H1 (cell line): ENCODE data around the gene ALPK3. TPM values are rescaled to one million over a fixed set of nuclear protein-coding genes. Genes with fewer than 3 reads are reported as not detected.

Experiments
- CTCF ChIA-PET: fragments of 300-600 bp; sonication (Branson Sonifier 250); formaldehyde crosslinking; loops from one replicate; lab custom pipeline; 2021; ENCODE audit not compliant: partially characterized antibody; lab: Charles Lee
- POLR2A ChIA-PET: fragments of 300-600 bp; sonication (Branson Sonifier 250); formaldehyde crosslinking; loops from one replicate; lab custom pipeline; 2021; ENCODE audit warnings: inconsistent platforms; ENCODE audit not compliant: partially characterized antibody; lab: Charles Lee
- DNase-seq, 2 experiments: peaks; one replicate each; pipeline versions ENCODE4 v3.0.0 to v3.0.0-alpha.2; 2010 to 2022; ENCODE audit warnings: low spot score in 2 of 2, low read depth in 1 of 2, mixed read lengths in 1 of 2
- FAIRE-seq: peaks from 2 replicates; lab custom pipeline; 2011; peaks lifted over from hg19 to GRCh38; lab: Jason Lieb, UNC
- H2AFZ ChIP-seq: 2 replicates; pipeline ENCODE4 v1.8.1; 2012; ENCODE audit warnings: low read length, inconsistent platforms
- H2AK5ac ChIP-seq: 2 replicates; pipeline ENCODE4 v1.6.1; 2013; ENCODE audit warnings: low read depth, low read length
- H2BK120ac ChIP-seq: replicated peaks from 2 replicates; pipeline ENCODE3; 2013; ENCODE audit warnings: low read depth, low read length, inconsistent platforms
- H2BK12ac ChIP-seq: 2 replicates; pipeline ENCODE4 v1.6.1; 2013; ENCODE audit warnings: low read depth, low read length
- H2BK15ac ChIP-seq: 2 replicates; pipeline ENCODE4 v1.6.1; 2013; ENCODE audit warnings: low read length
- H2BK20ac ChIP-seq: 2 replicates; pipeline ENCODE4 v1.6.1; 2013; ENCODE audit warnings: low read length
- H2BK5ac ChIP-seq: 2 replicates; pipeline ENCODE4 v1.6.1; 2013; ENCODE audit warnings: low read depth, low read length
- H3K14ac ChIP-seq: 2 replicates; pipeline ENCODE4 v1.6.1; 2013; ENCODE audit warnings: inconsistent platforms; ENCODE audit not compliant: insufficient read length
- H3K18ac ChIP-seq: 2 replicates; pipeline ENCODE4 v1.6.1; 2013; ENCODE audit warnings: low read length; ENCODE audit errors: extremely low read depth
- H3K23ac ChIP-seq: 2 replicates; pipeline ENCODE4 v1.6.1; 2013; ENCODE audit warnings: inconsistent platforms; ENCODE audit not compliant: insufficient read length
- H3K23me2 ChIP-seq: 2 replicates; pipeline ENCODE4 v1.6.1; 2013; ENCODE audit warnings: low read depth, low read length
- H3K27ac ChIP-seq: 2 replicates; pipeline ENCODE4 v1.6.1; 2011; ENCODE audit warnings: low read depth, low read length, inconsistent platforms
- H3K27me3 ChIP-seq, 4 experiments: replicated peaks in 1 of 4; 1 replicate in 1 of 4; 2 replicates in 3 of 4; pipeline versions ENCODE4 v1.6.1 to v1.8.1; 2011 to 2013; ENCODE audit warnings: low read length in 3 of 4, mild to moderate bottlenecking in 3 of 4, inconsistent platforms in 2 of 4, mixed read lengths in 2 of 4, moderate library complexity in 1 of 4; ENCODE audit not compliant: control insufficient read depth in 3 of 4, insufficient read depth in 3 of 4; ENCODE audit errors: extremely low read depth in 1 of 4
- H3K36me3 ChIP-seq, 4 experiments: 2 replicates each; pipeline versions ENCODE4 v1.6.1 to v1.8.1; 2011 to 2013; ENCODE audit warnings: mild to moderate bottlenecking in 4 of 4, low read length in 3 of 4, moderate library complexity in 2 of 4, control low read depth in 1 of 4, inconsistent platforms in 1 of 4; ENCODE audit not compliant: insufficient read depth in 4 of 4, control insufficient read depth in 2 of 4
- H3K4ac ChIP-seq: replicated peaks from 2 replicates; pipeline ENCODE3; 2013; ENCODE audit warnings: low read length, low read depth, mixed read lengths, inconsistent platforms; ENCODE audit not compliant: insufficient read length
- H3K4me1 ChIP-seq, 4 experiments: replicated peaks in 1 of 4; 1 replicate in 1 of 4; 2 replicates in 3 of 4; pipeline versions ENCODE4 v1.6.1 to v1.8.1; 2011 to 2013; ENCODE audit warnings: low read length in 3 of 4, inconsistent platforms in 2 of 4, mixed read lengths in 1 of 4; ENCODE audit not compliant: insufficient read depth in 4 of 4, control insufficient read depth in 3 of 4
- H3K4me2 ChIP-seq, 2 experiments: 2 replicates each; pipeline versions ENCODE4 v1.6.1 to v1.8.1; 2011 to 2013; ENCODE audit warnings: low read depth in 2 of 2, low read length in 2 of 2, control low read depth in 1 of 2, inconsistent platforms in 1 of 2, mild to moderate bottlenecking in 1 of 2; ENCODE audit not compliant: insufficient read depth in 1 of 2
- H3K4me3 ChIP-seq, 4 experiments: fragments of 200-600, 300-600 bp in 1 of 4; sonication (generic), shearing (Covaris generic), sonication (Bioruptor Twin) in 1 of 4; 2 replicates each; pipeline versions ENCODE4 v1.5.1 to v1.8.1; 2011 to 2016; ENCODE audit warnings: low read length in 4 of 4, low read depth in 3 of 4, control low read depth in 2 of 4, inconsistent platforms in 2 of 4, mild to moderate bottlenecking in 2 of 4, mixed read lengths in 1 of 4, moderate library complexity in 1 of 4; ENCODE audit not compliant: insufficient read depth in 2 of 4; ENCODE audit errors: extremely low read depth in 1 of 4
- H3K56ac ChIP-seq: replicated peaks from 2 replicates; pipeline ENCODE3; 2013; ENCODE audit warnings: low read depth, mild to moderate bottlenecking, mixed read lengths, low read length, inconsistent platforms; ENCODE audit not compliant: insufficient read length
- H3K79me1 ChIP-seq: 2 replicates; pipeline ENCODE4 v1.6.1; 2013; ENCODE audit warnings: low read depth, low read length, control low read depth
- H3K79me2 ChIP-seq, 2 experiments: 2 replicates each; pipeline versions ENCODE4 v1.6.1 to v1.8.1; 2012 to 2013; ENCODE audit warnings: low read length in 2 of 2, mild to moderate bottlenecking in 2 of 2, inconsistent platforms in 1 of 2; ENCODE audit not compliant: insufficient read depth in 2 of 2, control insufficient read depth in 1 of 2
- H3K9ac ChIP-seq, 4 experiments: replicated peaks in 1 of 4; 1 replicate in 1 of 4; 2 replicates in 3 of 4; pipeline versions ENCODE4 v1.6.1 to v1.8.1; 2011 to 2013; ENCODE audit warnings: low read depth in 3 of 4, low read length in 3 of 4, control low read depth in 2 of 4, mild to moderate bottlenecking in 2 of 4, moderate library complexity in 2 of 4, inconsistent platforms in 1 of 4; ENCODE audit errors: extremely low read depth in 1 of 4
- H3K9me3 ChIP-seq, 2 experiments: 2 replicates each; pipeline versions ENCODE4 v1.6.1 to v1.8.1; 2012 to 2013; ENCODE audit warnings: mild to moderate bottlenecking in 2 of 2, moderate library complexity in 2 of 2, control low read depth in 1 of 2, inconsistent platforms in 1 of 2, low read depth in 1 of 2, low read length in 1 of 2, mixed read lengths in 1 of 2; ENCODE audit not compliant: insufficient read depth in 2 of 2
- H4K20me1 ChIP-seq, 2 experiments: replicated peaks in 1 of 2; 2 replicates each; pipeline versions ENCODE3 to v1.8.1; 2011 to 2013; ENCODE audit warnings: inconsistent platforms in 2 of 2, low read length in 2 of 2, mild to moderate bottlenecking in 1 of 2; ENCODE audit not compliant: insufficient read depth in 2 of 2, control insufficient read depth in 1 of 2
- H4K5ac ChIP-seq: 2 replicates; pipeline ENCODE4 v1.6.1; 2013; ENCODE audit warnings: low read length, low read depth, mixed read lengths, inconsistent platforms; ENCODE audit not compliant: insufficient read length
- H4K8ac ChIP-seq: 2 replicates; pipeline ENCODE4 v1.8.0; 2013; ENCODE audit warnings: mild to moderate bottlenecking, moderate library complexity, low read length, inconsistent platforms; ENCODE audit not compliant: insufficient read depth; ENCODE audit errors: extremely low read depth
- H4K91ac ChIP-seq: replicated peaks from 2 replicates; pipeline ENCODE3; 2013; ENCODE audit warnings: low read length, mixed read lengths, inconsistent platforms; ENCODE audit not compliant: insufficient read length
- ATF3 ChIP-seq: IDR thresholded peaks from 2 replicates; pipeline ENCODE4 v1.6.1; 2011; ENCODE audit warnings: low read depth, mild to moderate bottlenecking, low read length; ENCODE audit not compliant: insufficient read depth
- CREB1 ChIP-seq: IDR thresholded peaks from 2 replicates; pipeline ENCODE4 v1.6.1; 2012; ENCODE audit warnings: inconsistent platforms
- JUND ChIP-seq: IDR thresholded peaks from 2 replicates; pipeline ENCODE4 v1.6.1; 2011; ENCODE audit warnings: mild to moderate bottlenecking, improper control_type of control experiment, low read length
- SAP30 ChIP-seq: fragments of 300-600 bp; sonication (generic); IDR thresholded peaks from 2 replicates; pipeline ENCODE4 v1.7.1; 2012; ENCODE audit warnings: low read length, moderate library complexity, mild to moderate bottlenecking, inconsistent platforms; ENCODE audit not compliant: insufficient read depth, insufficient replicate concordance
- WGBS, 2 experiments: shearing (Covaris generic) in 1 of 2; methylation state at CpG; one replicate each; pipeline versions ENCODE4 v1.1.6 to v1.1.7; 2013 to 2015; ENCODE audit warnings: low lambda C conversion rate in 2 of 2, mixed read lengths in 2 of 2, inconsistent platforms in 1 of 2, low coverage in 1 of 2, missing lambda C conversion rate in 1 of 2; ENCODE audit not compliant: insufficient replicate concordance in 2 of 2, insufficient coverage in 1 of 2, insufficient read length in 1 of 2; ENCODE audit errors: extremely low coverage in 1 of 2, missing lambda C conversion rate in 1 of 2; 5-methylcytosine and 5-hydroxymethylcytosine counted together
- polyA plus RNA-seq, 7 experiments: library from polyadenylated mRNA; depleted of rRNA in 3 of 7; stranded (reverse) in 5 of 7; unstranded in 2 of 7; fragments of >200 nt in 5 of 7; fragments of 200-250 nt in 2 of 7; gene quantifications; 1 replicate in 5 of 7; 2 replicates in 1 of 7; 4 replicates in 1 of 7; pipeline versions ENCODE4 v1.2.1 to v1.2.3, GENCODE V29; 2011 to 2013; ENCODE audit warnings: missing spikeins in 2 of 7, mixed read lengths in 2 of 7
- total RNA-seq: library from RNA; stranded (reverse); fragmentation: NEBNext Ultra II Directional; extraction: Animal tissue kit (Norgen Biotek cat#: 25700); gene quantifications from 2 replicates; pipeline ENCODE4 v1.2.1, GENCODE V29; 2021

Gene ALPK3
- total and polyA plus RNA-seq, 2 of the 8 experiments (the other 6 are each of a cell fraction or from before 2014, with no cell fraction given) = 4.4 to 19.2 TPM

DNA sequence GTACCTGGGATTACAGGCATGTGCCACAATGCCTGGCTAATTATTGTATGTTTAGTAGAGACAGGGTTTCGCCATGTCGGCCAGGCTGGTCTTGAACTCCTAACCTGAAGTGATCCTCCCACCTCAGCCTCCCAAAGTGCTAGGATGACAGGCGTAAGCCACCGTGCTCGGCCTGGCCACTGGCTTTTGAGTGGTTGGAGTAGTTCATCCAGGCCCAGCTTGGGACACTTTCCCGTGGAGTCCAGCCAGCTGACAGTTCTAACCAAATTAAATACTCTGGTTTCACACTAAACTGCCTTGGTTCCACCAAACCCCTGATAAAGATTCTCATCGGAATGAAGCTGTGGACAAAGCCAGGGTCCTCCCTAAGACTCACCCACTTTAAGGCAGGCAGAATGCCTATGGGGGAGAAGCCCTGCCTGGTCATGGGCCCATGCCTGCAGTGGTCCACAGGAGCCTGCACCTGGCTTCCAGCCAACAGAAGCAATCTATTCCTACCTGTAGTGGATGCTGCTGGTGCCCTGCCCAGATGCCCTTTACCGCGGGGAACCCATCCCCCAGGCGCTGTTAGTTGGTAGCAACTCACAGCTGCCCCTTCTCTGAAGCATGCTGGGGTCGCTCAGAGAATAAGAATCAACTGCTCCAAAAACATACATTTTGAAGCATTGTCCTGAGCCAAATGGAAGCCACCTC is 62.1 kb downstream of the ALPK3 start:
- no peak overlapping the region for H2AFZ ChIP-seq
- H4K91ac ChIP-seq = no peak overlapping the region
- H3K23ac ChIP-seq = no peak overlapping the region
- CTCF ChIA-PET = interaction anchor here (0.7 to 4.6 kb wide), 20 partner anchors 7 to 308 kb away, joined by 3 to 74 read pairs (median 4); no protein-coding TSS in a partner anchor
- no peaks in the 10 kb centered on the region for H3K36me3 ChIP-seq
- no peak overlapping the region for H3K56ac ChIP-seq
- FAIRE-seq = no peak
- no peak overlapping the region for H2BK20ac ChIP-seq
- H2BK120ac ChIP-seq = no peak overlapping the region
- H3K9ac ChIP-seq = 0 out of 7 replicates have a peak overlapping the region, but pooled peaks of 1 of the 4 experiments have one; percentile 7
- H3K23me2 ChIP-seq = no peaks in the 10 kb centered on the region
- 92% methylated on average over 11 of the region's 11 CpGs; no CpG with 5 or more reads in 1 of the 2 experiments for WGBS, 2 experiments
- no peaks in the 10 kb centered on the region for H3K79me1 ChIP-seq
- no peak overlapping the region for H2AK5ac ChIP-seq
- no peaks in the 10 kb centered on the region for H4K20me1 ChIP-seq
- no peaks in the 10 kb centered on the region for H3K79me2 ChIP-seq
- peaks cover 0 to 4% (median 0%) of the 10 kb centered on the region in 4 experiments; a peak in 1 of 7 replicates for H3K4me1 ChIP-seq
- POLR2A ChIA-PET = interaction anchor here (1.3 kb wide), 1 partner anchor 9 kb away, joined by 3 read pairs; no protein-coding TSS in a partner anchor
- no peak overlapping the region for H3K27ac ChIP-seq
- no peaks in the 10 kb centered on the region for H3K9me3 ChIP-seq
- no peaks in the 10 kb centered on the region for H3K27me3 ChIP-seq
- no peak overlapping the region for H2BK12ac ChIP-seq
- H4K5ac ChIP-seq = no peak overlapping the region
- DNase-seq = no peak
- no peak overlapping the region for H2BK5ac ChIP-seq
- no peak overlapping the region for H3K4ac ChIP-seq
- no peak overlapping the region for H4K8ac ChIP-seq
- no peak overlapping the region for H3K4me2 ChIP-seq
- H2BK15ac ChIP-seq = no peak overlapping the region
- H3K14ac ChIP-seq = no peak overlapping the region
- no peak overlapping the region for H3K18ac ChIP-seq
- H3K4me3 ChIP-seq = no peak overlapping the region
- TF ChIP-seq ATF3 (no peak), CREB1 (no peak), SAP30 (no peak), JUND (no peak)
